Measurements from ENCODE around the gene SYNGR2.

SYNGR2 gene

GRCh38 chr17:78164748-78165607, 3.4 kb upstream of the SYNGR2 start:
- Histone ChIP-seq H3K27me3 (ENCODE audit: insufficient read depth, poor library complexity, severe bottlenecking) (no peaks in the 10 kb centered on the region), H3K27ac (replicated peaks) (no peak overlapping the region), H3K4me3 (replicated peaks; ENCODE audit: insufficient read depth, low read length) (no peak overlapping the region)
- TF ChIP-seq SPI1 (IDR thresholded peaks at IDR 0.05; ENCODE audit: borderline replicate concordance, low read depth) = no peak
- no peak for TF ChIP-seq CTCF (IDR thresholded peaks at IDR 0.05; ENCODE audit: insufficient read depth, low read length)
- TF ChIP-seq POLR2AphosphoS5 (IDR thresholded peaks at IDR 0.05; ENCODE audit: low read depth) = no peak
- no peak for TF ChIP-seq REST (IDR thresholded peaks at IDR 0.05; ENCODE audit: insufficient replicate concordance, low read depth)
- TF ChIP-seq GABPA (IDR thresholded peaks at IDR 0.05; ENCODE audit: low read depth) = no peak
- DNase-seq (ENCODE audit: low read depth in 1 of 2, low spot score in 1 of 2) = no peak

GRCh38 chr17:78166416-78166815, 2.0 kb upstream of the SYNGR2 start:
- Histone ChIP-seq H3K27me3 (ENCODE audit: insufficient read depth, poor library complexity, severe bottlenecking) (no peaks in the 10 kb centered on the region), H3K4me3 (replicated peaks; ENCODE audit: insufficient read depth, low read length) (no peak overlapping the region), H3K27ac (replicated peaks) (no peak overlapping the region)
- no peak for TF ChIP-seq CTCF (IDR thresholded peaks at IDR 0.05; ENCODE audit: insufficient read depth, low read length)
- no peak for TF ChIP-seq POLR2AphosphoS5 (IDR thresholded peaks at IDR 0.05; ENCODE audit: low read depth)
- TF ChIP-seq SPI1 (IDR thresholded peaks at IDR 0.05; ENCODE audit: borderline replicate concordance, low read depth) = no peak
- no peak for TF ChIP-seq GABPA (IDR thresholded peaks at IDR 0.05; ENCODE audit: low read depth)
- TF ChIP-seq REST (IDR thresholded peaks at IDR 0.05; ENCODE audit: insufficient replicate concordance, low read depth) = no peak
- DNase-seq (ENCODE audit: low read depth in 1 of 2, low spot score in 1 of 2) = no peak

GRCh38 chr17:78168903-78169793, 767 bp downstream of the SYNGR2 start:
- TF ChIP-seq GABPA (IDR thresholded peaks at IDR 0.05; ENCODE audit: low read depth) (no peak), SPI1 (IDR thresholded peaks at IDR 0.05; ENCODE audit: borderline replicate concordance, low read depth) (no peak), REST (IDR thresholded peaks at IDR 0.05; ENCODE audit: insufficient replicate concordance, low read depth) (no peak), POLR2AphosphoS5 (IDR thresholded peaks at IDR 0.05; ENCODE audit: low read depth) (no peak), CTCF (IDR thresholded peaks at IDR 0.05; ENCODE audit: insufficient read depth, low read length) (no peak)
- no peak for DNase-seq (ENCODE audit: low read depth in 1 of 2, low spot score in 1 of 2)
- Histone ChIP-seq H3K27ac (replicated peaks) (peak overlapping the region; percentile 45), H3K4me3 (replicated peaks; ENCODE audit: insufficient read depth, low read length) (peak overlapping the region; percentile 82), H3K27me3 (ENCODE audit: insufficient read depth, poor library complexity, severe bottlenecking) (no peaks in the 10 kb centered on the region)
